Fibroblast of the aortic adventitia (primary cell): ENCODE measurements around the gene SMG9. TPM values are rescaled to one million over a fixed set of nuclear protein-coding genes. Genes with fewer than 3 reads are reported as not detected.
"Not testable (repeated sequence)": the region's sequence is repeated elsewhere in the genome, so short reads cannot be mapped to it uniquely, and the experiment has no call there.

Source experiments
- DNase-seq: peaks from one replicate; pipeline ENCODE4 v3.0.0-alpha.2; 2010; ENCODE audit warnings: low read depth
- H3K4me3 ChIP-seq: 2 replicates; pipeline ENCODE4 v1.5.1; 2011; ENCODE audit warnings: low read depth, mild to moderate bottlenecking, control low read depth, low read length, moderate library complexity
- total RNA-seq: library from RNA; depleted of rRNA; stranded (reverse); fragments of >200 nt; gene quantifications from 2 replicates; pipeline ENCODE4 v1.2.3, GENCODE V29; 2012; ENCODE audit warnings: low replicate concordance
- TF ChIP-seq, protein P1 (sequence below): IDR thresholded peaks from 2 replicates; pipeline ENCODE4 v1.5.1; 2011; ENCODE audit warnings: mild to moderate bottlenecking, low read length, control low read depth, inconsistent platforms; ENCODE audit not compliant: insufficient read depth

SMG9 gene
- total RNA-seq, 1 donor, result 25.0 TPM

- TF ChIP-seq, protein P1, sequence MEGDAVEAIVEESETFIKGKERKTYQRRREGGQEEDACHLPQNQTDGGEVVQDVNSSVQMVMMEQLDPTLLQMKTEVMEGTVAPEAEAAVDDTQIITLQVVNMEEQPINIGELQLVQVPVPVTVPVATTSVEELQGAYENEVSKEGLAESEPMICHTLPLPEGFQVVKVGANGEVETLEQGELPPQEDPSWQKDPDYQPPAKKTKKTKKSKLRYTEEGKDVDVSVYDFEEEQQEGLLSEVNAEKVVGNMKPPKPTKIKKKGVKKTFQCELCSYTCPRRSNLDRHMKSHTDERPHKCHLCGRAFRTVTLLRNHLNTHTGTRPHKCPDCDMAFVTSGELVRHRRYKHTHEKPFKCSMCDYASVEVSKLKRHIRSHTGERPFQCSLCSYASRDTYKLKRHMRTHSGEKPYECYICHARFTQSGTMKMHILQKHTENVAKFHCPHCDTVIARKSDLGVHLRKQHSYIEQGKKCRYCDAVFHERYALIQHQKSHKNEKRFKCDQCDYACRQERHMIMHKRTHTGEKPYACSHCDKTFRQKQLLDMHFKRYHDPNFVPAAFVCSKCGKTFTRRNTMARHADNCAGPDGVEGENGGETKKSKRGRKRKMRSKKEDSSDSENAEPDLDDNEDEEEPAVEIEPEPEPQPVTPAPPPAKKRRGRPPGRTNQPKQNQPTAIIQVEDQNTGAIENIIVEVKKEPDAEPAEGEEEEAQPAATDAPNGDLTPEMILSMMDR, result no peak
- no peak overlapping the region for H3K4me3 ChIP-seq
- no peak for DNase-seq
These were observed 12.6 kb upstream of the SMG9 start for GRCh38 chr19:43767316-43767715.

DNA sequence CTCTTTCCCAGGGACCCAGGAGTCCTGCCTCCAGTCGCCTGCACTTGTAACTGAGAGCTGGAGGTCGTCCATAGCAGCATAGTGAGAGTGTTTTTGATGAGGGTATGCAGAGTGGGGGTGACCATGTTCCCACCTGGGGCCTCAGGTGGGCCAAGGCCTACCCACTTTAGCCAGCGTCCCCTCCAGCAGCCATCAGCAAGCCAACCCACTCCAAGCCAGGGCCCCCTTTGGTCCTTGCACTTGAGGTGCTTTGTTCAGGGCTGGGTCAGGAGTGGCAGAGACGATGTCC is 11.9 kb upstream of the SMG9 start:
- TF ChIP-seq, protein P1, result no peak
- H3K4me3 ChIP-seq, result no peak overlapping the region
- DNase-seq, result no peak

GRCh38 chr19:43765109-43765876 is 10.5 kb upstream of the SMG9 start:
- no peak overlapping the region for H3K4me3 ChIP-seq
- TF ChIP-seq, protein P1, result no peak
- peak; percentile 95 for DNase-seq

DNA sequence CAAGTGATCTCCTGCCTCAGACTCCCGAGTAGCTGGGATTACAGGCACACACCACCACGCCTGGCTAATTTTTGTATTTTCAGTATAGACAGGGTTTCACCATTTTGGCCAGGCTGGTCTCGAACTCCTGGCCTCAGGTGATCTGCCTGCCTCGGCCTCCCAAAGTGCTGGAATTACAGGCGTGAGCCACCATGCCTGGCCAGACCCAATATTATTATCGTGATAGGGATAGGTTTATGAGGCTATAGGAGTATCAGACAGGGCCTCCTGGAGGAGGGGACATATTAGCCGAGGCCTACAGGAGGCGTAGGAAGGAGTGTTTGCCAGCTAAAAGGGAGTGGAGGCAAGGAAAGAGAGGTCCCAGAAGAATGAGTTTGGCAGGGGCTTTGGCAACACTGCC is 9.9 kb upstream of the SMG9 start:
- not testable (repeated sequence) for H3K4me3 ChIP-seq, DNase-seq
- TF ChIP-seq, protein P1, result peak; percentile 28

- DNase-seq, result peak; percentile 67
- TF ChIP-seq, protein P1, result no peak
- H3K4me3 ChIP-seq, result no peak overlapping the region
These were observed 8.7 kb upstream of the SMG9 start for GRCh38 chr19:43763473-43763939.

DNA sequence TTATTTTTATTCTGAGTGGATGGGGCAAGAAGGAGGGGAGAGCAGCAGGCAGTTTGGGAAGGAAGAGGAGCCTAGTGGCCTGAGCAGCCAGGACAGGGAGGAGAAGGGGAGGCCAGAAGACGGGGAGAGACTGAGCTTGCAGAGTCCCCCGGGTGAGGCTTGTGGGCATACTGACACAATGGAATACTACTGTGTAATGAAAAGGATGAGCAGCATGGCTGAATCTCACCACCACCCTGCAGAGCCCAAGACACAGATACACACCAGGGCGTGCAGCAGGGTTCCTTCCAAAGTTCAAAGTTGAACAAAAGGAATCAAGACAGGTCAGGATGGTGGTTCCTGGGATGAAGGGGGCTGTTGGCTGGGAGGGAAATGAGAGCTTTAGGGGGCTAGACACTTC is 8.1 kb upstream of the SMG9 start:
- TF ChIP-seq, protein P1, result no peak
- DNase-seq, result no peak
- H3K4me3 ChIP-seq, result no peak overlapping the region

DNA sequence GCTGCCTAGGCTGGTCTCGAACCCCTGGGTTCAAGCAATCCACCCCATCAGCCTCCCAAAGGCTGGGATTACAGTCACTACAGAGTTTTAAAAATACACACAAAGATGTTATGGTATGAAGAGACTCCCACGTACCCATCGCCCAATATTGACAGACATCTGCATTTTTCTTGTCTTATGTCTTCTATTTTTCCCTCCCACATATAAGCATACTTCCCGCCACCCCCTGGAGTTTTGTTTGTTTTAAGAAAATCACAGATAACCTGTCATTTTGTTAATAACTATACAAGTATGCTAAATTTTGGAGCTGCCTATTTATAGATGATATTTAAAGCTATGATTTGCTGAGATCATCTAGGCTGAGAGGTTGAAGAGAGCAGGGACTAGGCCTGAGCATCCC is 6.2 kb upstream of the SMG9 start:
- no peak for DNase-seq
- TF ChIP-seq, protein P1, result no peak
- no peak overlapping the region for H3K4me3 ChIP-seq
